Heart left ventricle (tissue), 16 donors: ENCODE measurements around the gene UHRF1. TPM values are rescaled to one million over a fixed set of nuclear protein-coding genes. Genes with fewer than 3 reads are reported as not detected.
A peak's percentile ranks its signal among the peaks of the same experiment; 100 is the strongest.
"Not testable (repeated sequence)": the region's sequence is repeated elsewhere in the genome, so short reads cannot be mapped to it uniquely, and the experiment has no call there.

Experiments
- ATAC-seq, 4 donors: fragments of 200-7000 bp; cut with Tn5 transposase; one replicate each; pipeline ENCODE4 v1.9.1; 2020 to 2022; ENCODE audit warnings: moderate library complexity in 4 of 4, mild to moderate bottlenecking in 3 of 4, moderate number of reproducible peaks in 1 of 4
- DNase-seq, 5 donors: peaks; one replicate each; pipeline ENCODE4 v3.0.0-alpha.2; 2020
- H3K27ac ChIP-seq, 12 donors: fragments of 200-600 bp; sonication (generic) in 4 of 12; one replicate each; pipeline versions ENCODE4 v1.5.0 to v1.8.0; 2016 to 2022; ENCODE audit warnings: mild to moderate bottlenecking in 2 of 12
- H3K27me3 ChIP-seq, 9 donors: fragments of 200-600 bp; sonication (generic) in 2 of 9; one replicate each; pipeline versions ENCODE4 v1.5.1 to v1.8.0; 2016 to 2022; ENCODE audit warnings: mild to moderate bottlenecking in 3 of 9
- H3K36me3 ChIP-seq, 9 donors: fragments of 200-600 bp; sonication (generic) in 2 of 9; one replicate each; pipeline versions ENCODE4 v1.5.0 to v1.8.0; 2018 to 2022; ENCODE audit warnings: mild to moderate bottlenecking in 2 of 9
- H3K4me1 ChIP-seq, 12 donors: fragments of 200-600 bp; sonication (generic) in 4 of 12; one replicate each; pipeline versions ENCODE4 v1.5.0 to v1.8.0; 2016 to 2022; ENCODE audit warnings: mild to moderate bottlenecking in 3 of 12
- H3K4me3 ChIP-seq, 12 donors: fragments of 200-600 bp; sonication (generic) in 4 of 12; one replicate each; pipeline versions ENCODE4 v1.5.0 to v1.8.0; 2017 to 2022; ENCODE audit warnings: mild to moderate bottlenecking in 9 of 12, moderate library complexity in 4 of 12
- H3K9me3 ChIP-seq, 12 donors: fragments of 200-600 bp; sonication (generic) in 4 of 12; one replicate each; pipeline versions ENCODE4 v1.5.0 to v1.8.0; 2016 to 2022; ENCODE audit warnings: mild to moderate bottlenecking in 1 of 12
- POLR2A ChIP-seq, 2 donors: fragments of 450-650 bp; IDR thresholded peaks; one replicate each; pipeline ENCODE4 v1.6.1; 2017; ENCODE audit warnings: antibody characterized with exemption in 2 of 2, mild to moderate bottlenecking in 2 of 2, moderate library complexity in 2 of 2
- WGBS, 4 donors: extraction: QIAGEN DNeasy Blood & Tissue Kit in 2 of 4; methylation state at CpG; one replicate each; pipeline versions ENCODE4 v1.1.5 to v1.1.7; 2013 to 2018; 5-methylcytosine and 5-hydroxymethylcytosine counted together
- intact Hi-C, 10 donors: fragments of 100-400 bp; cut with DNase I; formaldehyde crosslinking; loops; one replicate each; pipeline versions ENCODE4 v1.11.1 to v1.14.2; 2022
- polyA plus RNA-seq, 2 donors: library from polyadenylated mRNA; stranded (reverse); fragments of 200-250 nt; gene quantifications; one replicate each; pipeline ENCODE4 v1.2.3, GENCODE V29; 2013
- total RNA-seq, 9 donors: library from RNA; depleted of rRNA in 2 of 9; stranded (reverse); fragments of >200 nt in 2 of 9; fragmentation: NEBNext Ultra II Directional in 3 of 9; extraction: Animal tissue kit (Norgen Biotek cat#: 25700) in 3 of 9; gene quantifications; one replicate each; pipeline versions ENCODE4 v1.1.0 to v1.2.4, GENCODE V29; 2016 to 2023
- TF ChIP-seq, protein P1 (sequence below), 12 donors: fragments of 200-600 bp; sonication (generic) in 4 of 12; IDR thresholded peaks; one replicate each; pipeline versions ENCODE4 v1.5.0 to v1.8.0; 2018 to 2022; ENCODE audit warnings: antibody characterized with exemption in 12 of 12, mild to moderate bottlenecking in 5 of 12
- donor health status: ischemic (EF 13 %, LVEDD 7.1; RV severe dilation, severe dysfunction).
- donor health status: healthy with polysubstance abuse.
- donor health status: DM: no; HTN: yes; CAD: no.
- donor health status: DM: no; HTN: no; CAD: no.
- donor health status: ischemic (EF 25% LVEDD 6.9; RV normal size, moderate dysfunction).
- donor health status: ischemic (EF 25% LVEDD 5.7; RV mildly dilated, moderate dysfunction).
- donor health status: healthy.
- donor health status: DM: yes; HTN: yes; CAD: no.
- donor health status: ischemic (EF 35%, LVEDD 5.7; RV mildly dilated, moderate dysfunction).
- donor health status: nonischemic (EF 11% LVEDD 7.7; RV severe dilation, severe dysfunction).
- donor health status: DM: yes; HTN: yes; CAD: no.
- donor health status: PGD.
- donor health status: ischemic (EF 29% LVEDD 5.4; RV normal size, mild dysfunction).
- donor health status: nonischemic (EF 23%, LVEDD 6.1; RV moderate dilation, normal function).

The UHRF1 gene
- total and polyA plus RNA-seq, 11 donors = 0.25 to 8.9 (median 0.74) TPM

DNA sequence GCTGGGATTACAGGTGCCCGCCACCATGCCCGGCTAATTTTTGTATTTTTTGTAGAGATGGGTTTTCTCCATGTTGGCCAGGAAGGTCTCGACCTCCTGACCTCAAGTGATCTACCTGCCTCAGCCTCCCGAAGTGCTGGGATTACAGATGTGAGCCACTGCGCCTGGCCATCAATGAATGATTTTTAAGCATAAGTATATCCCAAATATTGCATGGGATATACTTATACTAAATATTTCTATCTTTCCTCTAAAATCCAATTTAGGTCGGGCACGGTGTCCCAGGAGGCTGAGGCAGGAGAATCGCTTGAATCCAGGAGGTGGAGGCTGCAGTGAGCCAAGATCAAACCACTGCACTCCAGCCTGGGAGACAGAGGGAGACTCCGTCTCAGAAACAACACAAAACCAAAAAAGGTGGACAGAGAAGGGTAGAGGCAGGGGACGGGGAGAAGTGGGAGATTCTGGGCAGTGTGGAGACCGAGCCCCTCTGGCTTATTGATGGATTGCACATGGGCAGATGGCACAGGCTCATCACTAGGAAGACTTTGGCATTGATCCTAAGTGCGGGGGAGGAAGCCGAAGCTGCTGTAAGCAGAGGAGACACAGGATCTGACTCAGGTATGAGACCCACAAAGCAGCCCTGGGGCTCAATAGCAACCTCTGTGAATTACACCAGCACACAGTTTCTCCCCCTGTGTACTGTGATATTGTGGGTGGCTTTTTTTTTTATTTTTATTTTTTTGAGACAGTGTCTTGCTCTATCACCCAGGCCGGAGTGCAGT, 20.1 kb upstream of the UHRF1 start:
- WGBS, 4 donors = 89 to 93% (median 89%) methylated on average over 14 of the region's 14 CpGs
- ATAC-seq (no peak), DNase-seq (no peak)
- H3K4me1 ChIP-seq = peaks cover 0 to 4% (median 0%) of the 10 kb centered on the region in 12 donors
- TF ChIP-seq POLR2A (IDR thresholded peaks at IDR 0.05) = no peak
- TF ChIP-seq, protein P1, sequence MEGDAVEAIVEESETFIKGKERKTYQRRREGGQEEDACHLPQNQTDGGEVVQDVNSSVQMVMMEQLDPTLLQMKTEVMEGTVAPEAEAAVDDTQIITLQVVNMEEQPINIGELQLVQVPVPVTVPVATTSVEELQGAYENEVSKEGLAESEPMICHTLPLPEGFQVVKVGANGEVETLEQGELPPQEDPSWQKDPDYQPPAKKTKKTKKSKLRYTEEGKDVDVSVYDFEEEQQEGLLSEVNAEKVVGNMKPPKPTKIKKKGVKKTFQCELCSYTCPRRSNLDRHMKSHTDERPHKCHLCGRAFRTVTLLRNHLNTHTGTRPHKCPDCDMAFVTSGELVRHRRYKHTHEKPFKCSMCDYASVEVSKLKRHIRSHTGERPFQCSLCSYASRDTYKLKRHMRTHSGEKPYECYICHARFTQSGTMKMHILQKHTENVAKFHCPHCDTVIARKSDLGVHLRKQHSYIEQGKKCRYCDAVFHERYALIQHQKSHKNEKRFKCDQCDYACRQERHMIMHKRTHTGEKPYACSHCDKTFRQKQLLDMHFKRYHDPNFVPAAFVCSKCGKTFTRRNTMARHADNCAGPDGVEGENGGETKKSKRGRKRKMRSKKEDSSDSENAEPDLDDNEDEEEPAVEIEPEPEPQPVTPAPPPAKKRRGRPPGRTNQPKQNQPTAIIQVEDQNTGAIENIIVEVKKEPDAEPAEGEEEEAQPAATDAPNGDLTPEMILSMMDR (IDR thresholded peaks at IDR 0.05) = no peak
- intact Hi-C loops = no loop called here
- H3K9me3 ChIP-seq = no peaks in the 10 kb centered on the region
- no peak overlapping the region for H3K27ac ChIP-seq
- H3K36me3 ChIP-seq = no peaks in the 10 kb centered on the region
- no peak overlapping the region for H3K4me3 ChIP-seq
- H3K27me3 ChIP-seq = peaks cover 0 to 3% (median 0%) of the 10 kb centered on the region in 9 donors

DNA sequence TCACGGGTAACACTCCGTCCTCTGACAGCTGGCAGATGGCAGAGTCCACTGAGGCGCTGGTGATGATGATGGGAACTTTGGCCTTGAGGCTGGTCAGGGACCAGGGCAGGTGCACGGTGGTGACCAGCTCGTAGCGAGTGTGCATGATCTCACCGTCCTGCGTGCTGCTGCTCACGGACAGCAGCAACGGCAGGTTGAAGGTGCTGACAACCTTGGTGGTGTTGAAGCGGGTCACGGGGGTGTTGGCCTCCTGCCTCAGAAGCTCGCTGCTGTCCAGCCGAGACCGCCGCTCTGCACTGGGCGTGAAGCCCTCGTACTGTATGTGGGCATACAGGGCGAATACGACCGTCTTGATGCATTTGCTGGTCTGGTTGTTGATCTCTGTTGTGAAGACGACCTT, 18.2 kb upstream of the UHRF1 start:
- no peaks in the 10 kb centered on the region for H3K36me3 ChIP-seq
- peaks cover 0 to 3% (median 0%) of the 10 kb centered on the region in 9 donors for H3K27me3 ChIP-seq
- 46 to 72% (median 59%) methylated on average over 11 to 22 of the region's 22 CpGs for WGBS, 4 donors
- ATAC-seq (peak in 3 of 4 donors; percentile 34 to 74 (median 60)), DNase-seq (peak in 2 of 5 donors; percentile 58 to 63)
- peaks cover 0 to 14% (median 0%) of the 10 kb centered on the region in 12 donors for H3K4me1 ChIP-seq
- H3K4me3 ChIP-seq = no peak overlapping the region
- intact Hi-C loops = no loop called here
- no peak for TF ChIP-seq POLR2A (IDR thresholded peaks at IDR 0.05)
- TF ChIP-seq, protein P1 (IDR thresholded peaks at IDR 0.05) = no peak
- no peak overlapping the region for H3K27ac ChIP-seq
- H3K9me3 ChIP-seq = no peaks in the 10 kb centered on the region

DNA sequence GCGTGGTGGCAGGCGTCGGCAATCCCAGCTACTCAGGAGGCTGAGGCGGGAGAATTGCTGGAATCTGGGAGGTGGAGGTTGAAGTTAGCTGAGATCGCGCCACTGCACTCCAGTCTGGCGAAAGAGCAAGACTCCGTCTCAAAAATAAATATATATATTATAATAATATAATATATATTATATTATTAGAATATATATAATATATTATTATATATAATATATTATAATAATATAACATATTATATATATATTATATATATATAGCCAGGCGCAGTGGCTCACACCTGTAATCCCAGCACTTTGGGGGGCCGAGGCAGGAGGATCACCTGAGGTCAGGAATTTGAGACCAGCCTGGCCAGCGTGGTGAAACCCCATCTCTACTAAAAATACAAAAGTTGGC, 16.3 kb upstream of the UHRF1 start:
- intact Hi-C loops, H3K27ac ChIP-seq, H3K4me3 ChIP-seq, H3K36me3 ChIP-seq, H3K27me3 ChIP-seq, ATAC-seq, H3K9me3 ChIP-seq, DNase-seq: not testable (repeated sequence)
- WGBS, 4 donors = 91 to 96% (median 95%) methylated on average over 11 of the region's 11 CpGs
- peaks cover 0 to 14% (median 0%) of the 10 kb centered on the region in 12 donors for H3K4me1 ChIP-seq

DNA sequence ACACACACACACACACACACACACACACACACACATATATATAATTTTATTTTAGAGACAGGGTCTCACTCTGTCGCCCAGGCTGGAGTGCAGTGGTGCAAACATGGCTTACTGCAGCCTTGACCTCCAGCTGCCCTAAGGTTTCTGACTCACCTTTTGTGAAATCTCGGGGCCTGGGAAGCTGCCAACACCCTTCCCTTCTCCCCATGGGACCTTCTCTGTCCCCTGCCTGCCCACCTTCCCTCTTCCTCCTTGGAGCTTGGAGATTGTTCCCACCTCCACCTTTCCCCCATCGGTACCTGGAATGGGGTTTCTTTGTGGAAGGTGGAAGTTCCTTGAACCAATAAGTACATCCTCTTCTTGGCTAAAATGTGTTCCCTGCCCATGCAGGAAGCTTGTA, 12.9 kb upstream of the UHRF1 start:
- no peak for DNase-seq
- Histone ChIP-seq H3K36me3 (no peaks in the 10 kb centered on the region), H3K27me3 (no peaks in the 10 kb centered on the region), H3K27ac (no peak overlapping the region), H3K9me3 (no peaks in the 10 kb centered on the region), H3K4me1 (peaks cover 0 to 24% (median 0%) of the 10 kb centered on the region in 12 donors), H3K4me3 (no peak overlapping the region)
- intact Hi-C loops = no loop called here
- TF ChIP-seq, protein P1 (IDR thresholded peaks at IDR 0.05) = no peak
- no peak for ATAC-seq
- WGBS, 4 donors = 54 to 64% (median 62%) methylated on average over 3 of the region's 3 CpGs
